BLaER1 treated with 17β-estradiol and CSF1 and Interleukin-3, amounts not matched to agents 10 nM and 100 nM (cell line): ENCODE results near the gene LIX1L.

Experiments used
- H3K27ac ChIP-seq, 11 experiments: shearing (Covaris generic); formaldehyde crosslinking; 2 replicates each; pipeline ENCODE4 v1.8.1; 2022
- H3K27me3 ChIP-seq, 11 experiments: shearing (Covaris generic); formaldehyde crosslinking; 2 replicates each; pipeline ENCODE4 v1.8.1; 2022
- H3K36me3 ChIP-seq, 11 experiments: shearing (Covaris generic); formaldehyde crosslinking; 2 replicates each; pipeline ENCODE4 v1.8.1; 2022
- H3K4me1 ChIP-seq, 10 experiments: shearing (Covaris generic); formaldehyde crosslinking; 2 replicates each; pipeline ENCODE4 v1.8.1; 2022
- H3K4me2 ChIP-seq, 11 experiments: shearing (Covaris generic); formaldehyde crosslinking; 2 replicates each; pipeline ENCODE4 v1.8.1; 2022
- H3K4me3 ChIP-seq, 10 experiments: shearing (Covaris generic); formaldehyde crosslinking; 2 replicates each; pipeline ENCODE4 v1.8.1; 2022
- H3K9ac ChIP-seq, 11 experiments: shearing (Covaris generic); formaldehyde crosslinking; 2 replicates each; pipeline ENCODE4 v1.8.1; 2022
- H3K9me3 ChIP-seq, 11 experiments: shearing (Covaris generic); formaldehyde crosslinking; replicated peaks in 1 of 11; 2 replicates each; pipeline ENCODE4 v1.8.1; 2022
- H4K20me1 ChIP-seq, 11 experiments: shearing (Covaris generic); formaldehyde crosslinking; 2 replicates each; pipeline ENCODE4 v1.8.1; 2022
- Cebpa-rat ChIP-seq, 11 experiments: shearing (Covaris generic); IDR thresholded peaks; 2 replicates each; pipeline ENCODE4 v1.8.1; 2022

Gene LIX1L

GRCh38 chr1:145916745-145917144, 41.1 kb downstream of the LIX1L start:
- Histone ChIP-seq H3K9ac (peak overlapping the region in 2 of 11 experiments; percentile 87 to 89; a peak in 4 of 22 replicates), H3K36me3 (peaks cover 46 to 57% (median 51%) of the 10 kb centered on the region in 11 experiments), H3K27ac (no peak overlapping the region)

DNA sequence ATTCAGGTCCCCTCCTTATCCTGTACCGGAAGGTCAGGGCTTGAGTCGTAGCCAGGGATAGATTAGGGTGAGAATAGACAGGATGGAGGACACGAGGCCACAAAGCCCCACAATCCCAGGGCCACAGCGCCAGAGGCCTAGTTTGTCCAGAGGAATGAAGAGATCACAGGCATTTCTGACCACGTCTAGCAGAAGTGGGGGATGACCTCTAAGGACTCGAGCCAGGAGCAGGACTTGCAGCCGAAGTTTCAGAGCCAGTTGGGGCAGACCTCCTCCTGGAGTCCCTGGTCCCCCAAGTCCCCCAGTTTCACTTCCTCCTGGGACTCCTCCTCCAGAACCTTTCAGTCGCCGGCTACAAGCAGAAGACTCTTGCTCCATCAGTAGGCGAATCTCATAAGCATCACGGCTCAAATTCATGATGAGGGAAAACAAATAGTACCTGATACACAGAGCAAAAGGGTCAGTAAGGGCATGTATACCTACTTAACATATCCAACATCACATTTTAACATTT, 45.6 kb downstream of the LIX1L start:
- H3K27me3 ChIP-seq: no peaks in the 10 kb centered on the region

More at GRCh38 chr1:145916745-145917144, 41.1 kb downstream of the LIX1L start:
- Histone ChIP-seq H3K9me3 (no peaks in the 10 kb centered on the region), H3K27me3 (no peaks in the 10 kb centered on the region), H3K4me2 (peak overlapping the region; percentile 83 to 100 (median 96)), H3K4me1 (peaks cover 24 to 49% (median 30%) of the 10 kb centered on the region in 10 experiments), H4K20me1 (peaks cover 0 to 5% (median 0%) of the 10 kb centered on the region in 11 experiments; a peak in 1 of 22 replicates), H3K4me3 (peak overlapping the region in 1 of 10 experiments; percentile 96; a peak in 2 of 20 replicates)
- no peak for TF ChIP-seq Cebpa-rat (IDR thresholded peaks at IDR 0.05)

GRCh38 chr1:145908653-145909052, 49.2 kb downstream of the LIX1L start:
- peaks cover 27 to 38% (median 34%) of the 10 kb centered on the region in 11 experiments for H3K36me3 ChIP-seq
- no peak for TF ChIP-seq Cebpa-rat (IDR thresholded peaks at IDR 0.05)
- H4K20me1 ChIP-seq: peaks cover 0 to 5% (median 0%) of the 10 kb centered on the region in 11 experiments; a peak in 1 of 22 replicates
- H3K9ac ChIP-seq: no peak overlapping the region
- H3K4me2 ChIP-seq: peak overlapping the region in 7 of 11 experiments; percentile 4 to 43 (median 25); a peak in 6 of 22 replicates
- H3K9me3 ChIP-seq: no peaks in the 10 kb centered on the region
- no peaks in the 10 kb centered on the region for H3K27me3 ChIP-seq
- H3K27ac ChIP-seq: no peak overlapping the region
- H3K4me1 ChIP-seq: peaks cover 4 to 19% (median 10%) of the 10 kb centered on the region in 10 experiments; a peak in 19 of 20 replicates
- no peak overlapping the region for H3K4me3 ChIP-seq

More for the DNA sequence above, 45.6 kb downstream of the LIX1L start:
- no peak overlapping the region for H3K4me3 ChIP-seq
- no peaks in the 10 kb centered on the region for H3K9me3 ChIP-seq
- H3K36me3 ChIP-seq: peaks cover 60 to 70% (median 67%) of the 10 kb centered on the region in 11 experiments
- TF ChIP-seq Cebpa-rat (IDR thresholded peaks at IDR 0.05): no peak
- peak overlapping the region in 7 of 11 experiments; percentile 1 to 26 (median 10); a peak in 9 of 22 replicates for H3K9ac ChIP-seq
- peak overlapping the region in 4 of 11 experiments; percentile 3 to 61 (median 10); a peak in 4 of 22 replicates for H3K4me2 ChIP-seq
- peaks cover 10 to 36% (median 17%) of the 10 kb centered on the region in 10 experiments for H3K4me1 ChIP-seq
- H4K20me1 ChIP-seq: peaks cover 0 to 5% (median 0%) of the 10 kb centered on the region in 11 experiments; a peak in 1 of 22 replicates
- H3K27ac ChIP-seq: peak overlapping the region in 3 of 11 experiments; percentile 6 to 37 (median 35); a peak in 5 of 22 replicates

- Histone ChIP-seq H3K4me3 (no peak overlapping the region), H3K9me3 (no peaks in the 10 kb centered on the region), H3K4me1 (peaks cover 4 to 10% (median 9%) of the 10 kb centered on the region in 10 experiments; a peak in 18 of 20 replicates), H4K20me1 (peaks cover 0 to 2% (median 0%) of the 10 kb centered on the region in 11 experiments; a peak in 1 of 22 replicates), H3K9ac (no peak overlapping the region), H3K4me2 (no peak overlapping the region), H3K27me3 (no peaks in the 10 kb centered on the region), H3K36me3 (peaks cover 16 to 23% (median 19%) of the 10 kb centered on the region in 11 experiments), H3K27ac (no peak overlapping the region)
- no peak for TF ChIP-seq Cebpa-rat (IDR thresholded peaks at IDR 0.05)
Measured at GRCh38 chr1:145906954-145907753, 50.7 kb downstream of the LIX1L start.

DNA sequence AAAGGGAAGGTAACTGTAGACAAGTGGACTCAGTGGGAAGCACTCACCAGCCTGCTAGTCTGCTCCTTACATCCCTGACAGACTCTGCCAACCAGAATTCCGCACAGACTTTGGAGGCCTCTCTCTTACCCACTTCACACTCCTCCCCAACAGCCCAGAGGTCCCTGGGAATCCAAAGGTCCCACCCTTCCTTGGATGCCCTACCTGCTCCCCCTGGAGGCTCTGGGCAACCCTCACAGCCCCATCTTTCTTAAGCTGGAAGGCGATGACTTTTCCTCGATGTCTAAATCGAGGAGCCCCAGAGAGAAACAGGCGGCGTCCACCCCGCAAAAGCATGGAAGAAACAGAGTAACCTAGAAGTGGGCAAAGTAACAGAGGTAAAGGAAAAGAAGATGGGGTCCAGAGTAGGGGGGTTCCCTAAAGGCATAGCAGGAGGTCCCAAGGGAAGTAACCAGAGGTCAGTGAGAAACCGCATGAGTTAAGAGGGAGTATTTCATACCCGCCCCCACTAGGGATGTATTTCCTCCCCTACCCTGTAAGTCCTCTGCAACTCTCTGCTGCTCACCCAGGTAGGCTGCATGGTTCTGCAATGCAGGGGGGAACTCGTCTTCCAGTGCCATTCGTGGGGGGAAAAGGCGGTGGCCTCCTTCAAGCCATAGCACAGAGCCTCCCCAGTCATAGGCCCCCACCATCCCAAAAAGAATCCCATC, 56.4 kb downstream of the LIX1L start:
- H3K4me1 ChIP-seq: no peaks in the 10 kb centered on the region; a peak in 1 of 20 replicates
- TF ChIP-seq Cebpa-rat (IDR thresholded peaks at IDR 0.05): no peak
- no peak overlapping the region for H3K4me3 ChIP-seq

DNA sequence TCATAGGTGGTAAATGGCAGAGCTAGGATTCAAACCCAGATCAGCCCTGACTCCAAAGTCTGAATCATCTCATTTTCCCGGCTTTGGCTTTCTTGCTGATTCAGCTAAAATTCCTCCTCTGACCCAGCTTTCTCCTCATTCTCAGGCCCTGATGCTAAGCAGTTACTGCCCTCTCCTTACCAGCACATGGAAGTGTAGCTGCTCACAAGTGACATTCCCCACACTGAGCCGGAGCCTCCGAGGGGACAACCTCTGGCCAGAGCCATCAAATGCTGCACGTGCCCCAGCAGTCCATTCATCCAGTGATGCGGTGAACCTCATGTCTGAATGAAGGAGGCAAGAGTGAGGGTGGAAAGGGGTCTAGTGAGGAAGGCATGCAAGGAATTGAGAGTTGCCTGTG, 59.1 kb downstream of the LIX1L start:
- Histone ChIP-seq H3K27me3 (no peaks in the 10 kb centered on the region), H3K4me2 (no peak overlapping the region), H4K20me1 (no peaks in the 10 kb centered on the region), H3K9me3 (no peaks in the 10 kb centered on the region), H3K4me1 (no peaks in the 10 kb centered on the region; a peak in 1 of 20 replicates), H3K27ac (no peak overlapping the region), H3K9ac (no peak overlapping the region), H3K36me3 (no peaks in the 10 kb centered on the region), H3K4me3 (no peak overlapping the region)
- TF ChIP-seq Cebpa-rat (IDR thresholded peaks at IDR 0.05): no peak

More for the DNA sequence above, 56.4 kb downstream of the LIX1L start:
- Histone ChIP-seq H3K36me3 (no peaks in the 10 kb centered on the region), H3K9ac (no peak overlapping the region), H3K27ac (no peak overlapping the region), H4K20me1 (no peaks in the 10 kb centered on the region), H3K27me3 (no peaks in the 10 kb centered on the region), H3K9me3 (no peaks in the 10 kb centered on the region), H3K4me2 (no peak overlapping the region)

GRCh38 chr1:145897969-145898368, 59.8 kb downstream of the LIX1L start:
- Histone ChIP-seq H3K36me3 (no peaks in the 10 kb centered on the region), H3K27me3 (no peaks in the 10 kb centered on the region), H3K9me3 (no peaks in the 10 kb centered on the region), H3K4me2 (no peak overlapping the region), H3K4me3 (no peak overlapping the region), H3K9ac (no peak overlapping the region), H4K20me1 (no peaks in the 10 kb centered on the region), H3K27ac (no peak overlapping the region), H3K4me1 (no peaks in the 10 kb centered on the region; a peak in 2 of 20 replicates)
- TF ChIP-seq Cebpa-rat (IDR thresholded peaks at IDR 0.05): no peak

DNA sequence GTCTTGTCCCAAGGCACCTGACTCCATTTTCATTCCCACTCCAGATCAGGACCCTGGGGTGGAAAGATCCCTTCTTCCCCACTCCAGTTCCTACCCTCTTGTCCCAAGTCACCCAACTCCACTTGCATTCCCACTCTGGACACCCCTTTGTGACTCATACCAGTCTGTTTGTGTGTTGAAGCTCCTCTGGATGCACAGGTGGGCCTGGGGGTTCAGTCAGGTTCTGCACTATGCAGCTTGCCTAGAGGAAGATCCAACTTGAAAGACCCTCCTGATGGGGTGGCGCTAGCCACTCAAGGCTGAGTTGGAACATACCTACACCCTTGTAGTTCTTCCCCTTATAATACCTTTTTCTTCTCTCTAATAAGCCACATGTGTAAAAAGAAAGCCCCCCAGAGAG, 62.3 kb downstream of the LIX1L start:
- Histone ChIP-seq H3K9me3 (no peaks in the 10 kb centered on the region), H3K4me2 (no peak overlapping the region), H3K27me3 (no peaks in the 10 kb centered on the region), H4K20me1 (no peaks in the 10 kb centered on the region), H3K9ac (no peak overlapping the region), H3K4me1 (peaks cover 6 to 16% (median 12%) of the 10 kb centered on the region in 10 experiments; a peak in 19 of 20 replicates), H3K27ac (no peak overlapping the region), H3K36me3 (no peaks in the 10 kb centered on the region), H3K4me3 (no peak overlapping the region)
- no peak for TF ChIP-seq Cebpa-rat (IDR thresholded peaks at IDR 0.05)
